Mucosa of rectum (tissue), 2 donors: Measurements from ENCODE around the gene ARAP1.

ENCODE experiments used
- H3K27ac ChIP-seq, 2 donors: one replicate each; pipeline ENCODE4 v1.7.0; 2013; ENCODE audit warnings: inconsistent platforms in 2 of 2, low read depth in 2 of 2, low read length in 2 of 2
- H3K27me3 ChIP-seq, 2 donors: one replicate each; pipeline ENCODE4 v1.7.0; 2013; ENCODE audit warnings: low read length in 2 of 2; ENCODE audit not compliant: control insufficient read depth in 2 of 2, insufficient read depth in 2 of 2
- H3K36me3 ChIP-seq, 2 donors: one replicate each; pipeline ENCODE4 v1.7.0; 2013; ENCODE audit warnings: low read length in 2 of 2; ENCODE audit not compliant: control insufficient read depth in 2 of 2, insufficient read depth in 2 of 2
- H3K4me1 ChIP-seq, 2 donors: one replicate each; pipeline ENCODE4 v1.7.0; 2013; ENCODE audit warnings: low read length in 2 of 2, mild to moderate bottlenecking in 1 of 2; ENCODE audit not compliant: control insufficient read depth in 2 of 2, insufficient read depth in 2 of 2
- H3K4me3 ChIP-seq, 2 donors: one replicate each; pipeline ENCODE4 v1.7.0; 2013; ENCODE audit warnings: low read length in 2 of 2
- H3K9ac ChIP-seq, 2 donors: one replicate each; pipeline ENCODE4 v1.7.0; 2013; ENCODE audit warnings: low read length in 2 of 2, low read depth in 1 of 2, mild to moderate bottlenecking in 1 of 2
- H3K9me3 ChIP-seq, 2 donors: one replicate each; pipeline ENCODE4 v1.7.0; 2013; ENCODE audit warnings: low read length in 2 of 2; ENCODE audit not compliant: control insufficient read depth in 2 of 2
- donor health status: healthy.
- donor health status: Normal muscosa, but diverticular disease.

The ARAP1 gene

DNA sequence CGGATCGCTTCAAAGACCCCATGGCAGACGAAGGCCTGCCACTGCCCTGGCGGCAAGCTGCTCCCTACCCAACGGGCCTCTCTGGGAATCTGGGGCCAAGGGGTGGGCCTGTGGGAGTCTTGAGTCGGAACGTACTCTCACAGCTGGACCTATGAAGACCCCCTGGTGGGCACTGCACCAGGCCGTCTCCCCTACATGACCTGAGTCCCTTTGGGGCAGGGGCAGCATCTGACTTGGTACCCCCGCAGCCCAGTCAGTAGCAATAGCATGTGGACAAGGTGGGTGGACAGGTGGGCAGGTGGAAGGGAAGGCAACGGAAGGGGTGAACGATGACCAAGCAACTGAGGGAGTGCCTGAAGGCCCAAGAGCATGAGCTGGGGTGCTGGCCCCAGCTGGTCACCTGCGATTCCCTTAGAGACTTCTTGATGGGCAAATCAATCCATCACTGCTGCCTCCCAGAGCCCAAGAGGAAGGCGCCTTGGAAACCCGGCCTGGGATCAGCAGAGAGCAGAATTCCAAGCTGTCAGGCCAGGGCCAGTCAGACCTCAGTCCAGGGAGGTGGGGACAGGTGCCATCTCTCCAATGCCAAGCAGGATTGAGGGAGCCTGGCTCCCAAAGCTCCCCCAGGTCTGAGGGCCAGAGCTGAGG is 35.3 kb downstream of the ARAP1 start:
- H3K27ac ChIP-seq: no peak overlapping the region
- peaks cover 8 to 30% of the 10 kb centered on the region in 2 donors for H3K36me3 ChIP-seq
- H3K9ac ChIP-seq: no peak overlapping the region
- H3K9me3 ChIP-seq: no peaks in the 10 kb centered on the region
- peaks cover 23 to 25% of the 10 kb centered on the region in 2 donors for H3K4me1 ChIP-seq
- no peaks in the 10 kb centered on the region for H3K27me3 ChIP-seq
- no peak overlapping the region for H3K4me3 ChIP-seq

GRCh38 chr11:72716290-72716689 is 35.9 kb downstream of the ARAP1 start:
- H3K27me3 ChIP-seq: no peaks in the 10 kb centered on the region
- no peak overlapping the region for H3K4me3 ChIP-seq
- H3K9ac ChIP-seq: no peak overlapping the region
- H3K4me1 ChIP-seq: peaks cover 22% of the 10 kb centered on the region in 2 donors
- H3K36me3 ChIP-seq: peaks cover 14 to 36% of the 10 kb centered on the region in 2 donors
- no peak overlapping the region for H3K27ac ChIP-seq
- no peaks in the 10 kb centered on the region for H3K9me3 ChIP-seq

DNA sequence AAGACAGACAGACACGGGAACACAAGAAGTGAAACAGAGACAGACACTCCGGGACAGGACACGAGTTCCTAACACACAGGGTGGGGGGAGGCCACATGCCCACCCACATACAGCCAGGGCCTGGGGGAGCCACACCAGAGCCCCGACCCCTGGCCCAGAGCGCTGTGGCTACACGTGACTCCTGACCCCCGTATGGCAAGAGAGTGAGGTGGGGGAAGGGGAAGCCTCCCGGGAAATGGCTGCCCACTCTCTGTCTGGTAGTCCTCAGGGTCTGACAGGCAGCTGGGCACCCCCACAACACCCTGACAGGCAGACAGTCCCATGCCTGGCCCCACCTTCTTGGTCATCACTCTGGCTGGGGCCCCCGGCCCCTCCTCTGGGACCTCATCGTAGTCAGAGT is 39.4 kb downstream of the ARAP1 start:
- Histone ChIP-seq H3K36me3 (peaks cover 41 to 62% of the 10 kb centered on the region in 2 donors), H3K27me3 (no peaks in the 10 kb centered on the region), H3K9ac (peak overlapping the region in 1 of 2 donors; percentile 22), H3K27ac (peak overlapping the region in 1 of 2 donors; percentile 26), H3K9me3 (no peaks in the 10 kb centered on the region), H3K4me1 (no peaks in the 10 kb centered on the region), H3K4me3 (no peak overlapping the region)

DNA sequence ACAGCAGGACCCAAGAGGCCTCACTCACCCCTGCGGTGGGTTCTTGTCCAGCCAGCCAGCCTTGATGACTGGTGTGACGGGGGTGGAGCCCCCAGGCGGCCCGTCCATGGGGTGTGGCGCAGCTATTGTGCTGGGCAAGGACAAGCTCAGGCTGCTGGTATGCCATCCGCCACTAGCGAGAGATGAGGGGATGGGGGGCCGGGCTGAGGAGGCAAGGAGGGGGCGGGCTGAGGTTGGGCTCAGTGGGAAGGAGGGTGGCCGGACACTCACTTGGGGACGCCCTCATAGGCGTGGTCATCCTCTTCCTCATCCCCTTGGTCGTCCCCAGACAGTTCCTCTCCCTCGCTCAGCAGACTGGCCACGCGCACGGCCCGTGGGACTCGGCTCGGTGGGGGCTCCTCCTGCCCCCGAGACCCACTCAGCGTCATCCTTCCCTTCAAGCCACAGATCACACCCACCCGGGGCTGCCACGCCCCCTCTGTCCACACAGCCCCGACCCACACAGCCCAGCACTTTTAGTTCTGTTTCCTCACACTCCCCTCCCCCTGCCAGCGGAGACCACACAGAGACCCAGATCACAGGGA is 39.9 kb downstream of the ARAP1 start:
- no peak overlapping the region for H3K4me3 ChIP-seq
- H3K36me3 ChIP-seq: peaks cover 45 to 63% of the 10 kb centered on the region in 2 donors
- no peak overlapping the region for H3K9ac ChIP-seq

GRCh38 chr11:72711141-72711540 is 41.1 kb downstream of the ARAP1 start:
- H3K4me3 ChIP-seq: no peak overlapping the region
- no peaks in the 10 kb centered on the region for H3K27me3 ChIP-seq
- H3K27ac ChIP-seq: no peak overlapping the region

More for the DNA sequence above, 39.9 kb downstream of the ARAP1 start:
- Histone ChIP-seq H3K27me3 (no peaks in the 10 kb centered on the region), H3K4me1 (no peaks in the 10 kb centered on the region), H3K27ac (peak overlapping the region in 1 of 2 donors; percentile 26), H3K9me3 (no peaks in the 10 kb centered on the region)

DNA sequence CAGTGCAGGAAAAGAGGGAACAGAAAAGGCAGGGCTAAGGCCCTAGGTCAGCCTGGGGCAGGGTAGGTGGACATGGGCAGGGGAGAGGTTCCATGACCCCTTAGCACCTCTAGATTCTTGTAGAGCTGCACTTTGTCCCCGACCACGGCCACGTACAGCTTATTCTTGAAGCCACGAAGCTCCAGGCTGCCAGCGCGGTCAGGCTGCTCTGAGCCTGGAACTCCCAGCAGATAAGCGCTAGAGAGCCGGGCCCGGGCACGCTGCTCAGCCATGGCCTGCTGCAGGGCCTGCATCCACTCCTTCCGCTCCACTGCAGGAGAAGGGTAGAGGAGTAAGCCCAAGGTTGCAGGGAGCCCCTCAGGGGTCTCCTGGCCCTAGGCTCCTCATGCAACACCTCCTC is 41.9 kb downstream of the ARAP1 start:
- Histone ChIP-seq H3K36me3 (peaks cover 61 to 71% of the 10 kb centered on the region in 2 donors), H3K4me1 (no peaks in the 10 kb centered on the region), H3K9ac (no peak overlapping the region), H3K9me3 (no peaks in the 10 kb centered on the region), H3K27me3 (no peaks in the 10 kb centered on the region), H3K4me3 (no peak overlapping the region), H3K27ac (no peak overlapping the region)

More at GRCh38 chr11:72711141-72711540, 41.1 kb downstream of the ARAP1 start:
- Histone ChIP-seq H3K36me3 (peaks cover 54 to 63% of the 10 kb centered on the region in 2 donors), H3K4me1 (no peaks in the 10 kb centered on the region), H3K9ac (no peak overlapping the region), H3K9me3 (no peaks in the 10 kb centered on the region)

DNA sequence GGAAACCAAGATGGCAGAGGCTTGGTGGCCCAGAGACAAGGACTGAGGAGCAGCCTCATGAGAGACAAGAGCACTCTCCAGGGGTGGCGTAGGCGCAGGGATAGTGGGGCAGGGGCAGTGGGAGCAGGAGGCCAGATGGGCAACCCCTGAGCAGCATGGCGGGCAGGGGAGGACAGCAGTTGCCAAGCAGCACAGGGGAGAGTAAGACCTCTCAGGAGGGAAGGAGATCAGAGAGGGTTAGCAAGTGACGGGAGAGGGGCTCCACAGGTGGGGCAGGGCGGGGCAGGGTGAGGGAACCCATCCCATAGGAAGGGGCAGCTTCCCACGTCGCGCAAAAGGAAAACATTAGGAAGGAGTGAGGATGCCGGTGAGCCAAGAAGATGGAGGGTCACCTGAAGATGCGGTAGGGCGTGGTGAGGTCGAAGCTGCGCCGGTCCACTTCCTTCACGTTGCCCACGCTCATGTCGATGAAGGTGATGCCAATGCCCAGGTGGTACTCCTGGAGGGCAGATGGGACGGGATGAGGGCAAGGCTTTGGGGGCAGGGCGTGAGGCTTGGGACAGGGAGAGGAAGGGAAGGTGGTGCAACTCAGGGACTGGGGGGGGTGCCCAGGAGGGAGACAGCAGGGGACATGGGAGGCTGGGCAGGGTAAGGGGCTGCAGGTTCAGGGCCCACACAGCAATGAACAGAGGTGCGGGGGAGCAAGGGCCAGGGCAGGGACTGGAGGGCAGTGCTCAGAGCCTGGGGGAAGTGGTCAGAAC is 42.5 kb downstream of the ARAP1 start:
- Histone ChIP-seq H3K9me3 (no peaks in the 10 kb centered on the region), H3K27ac (no peak overlapping the region), H3K4me1 (no peaks in the 10 kb centered on the region), H3K27me3 (no peaks in the 10 kb centered on the region), H3K9ac (no peak overlapping the region), H3K36me3 (peaks cover 67 to 72% of the 10 kb centered on the region in 2 donors), H3K4me3 (no peak overlapping the region)

GRCh38 chr11:72707032-72707431 is 45.2 kb downstream of the ARAP1 start:
- Histone ChIP-seq H3K4me1 (no peaks in the 10 kb centered on the region), H3K27me3 (no peaks in the 10 kb centered on the region), H3K36me3 (peaks cover 74 to 91% of the 10 kb centered on the region in 2 donors), H3K27ac (no peak overlapping the region), H3K4me3 (no peak overlapping the region), H3K9ac (no peak overlapping the region), H3K9me3 (no peaks in the 10 kb centered on the region)

GRCh38 chr11:72706579-72706978 is 45.6 kb downstream of the ARAP1 start:
- Histone ChIP-seq H3K27ac (no peak overlapping the region), H3K9me3 (no peaks in the 10 kb centered on the region), H3K4me1 (no peaks in the 10 kb centered on the region), H3K9ac (no peak overlapping the region), H3K36me3 (peaks cover 72 to 88% of the 10 kb centered on the region in 2 donors), H3K27me3 (no peaks in the 10 kb centered on the region), H3K4me3 (no peak overlapping the region)
